A549 treated with RU486 at 1 μM for 4 hours (cell line): Measurements from ENCODE around the gene SPATA6L. TPM values are rescaled to one million over a fixed set of nuclear protein-coding genes. Genes with fewer than 3 reads are reported as not detected.

Source experiments
- total RNA-seq: library from RNA; stranded (reverse); fragments of 200-300 nt; extraction: Qiagen RNA extraction; gene quantifications from 5 replicates; pipeline ENCODE4 v1.2.3, GENCODE V29; 2022; ENCODE audit warnings: low read depth

Gene SPATA6L
- total RNA-seq = 1.6 to 2.5 TPM (median 2.3 TPM) in 5 replicates

DNA sequence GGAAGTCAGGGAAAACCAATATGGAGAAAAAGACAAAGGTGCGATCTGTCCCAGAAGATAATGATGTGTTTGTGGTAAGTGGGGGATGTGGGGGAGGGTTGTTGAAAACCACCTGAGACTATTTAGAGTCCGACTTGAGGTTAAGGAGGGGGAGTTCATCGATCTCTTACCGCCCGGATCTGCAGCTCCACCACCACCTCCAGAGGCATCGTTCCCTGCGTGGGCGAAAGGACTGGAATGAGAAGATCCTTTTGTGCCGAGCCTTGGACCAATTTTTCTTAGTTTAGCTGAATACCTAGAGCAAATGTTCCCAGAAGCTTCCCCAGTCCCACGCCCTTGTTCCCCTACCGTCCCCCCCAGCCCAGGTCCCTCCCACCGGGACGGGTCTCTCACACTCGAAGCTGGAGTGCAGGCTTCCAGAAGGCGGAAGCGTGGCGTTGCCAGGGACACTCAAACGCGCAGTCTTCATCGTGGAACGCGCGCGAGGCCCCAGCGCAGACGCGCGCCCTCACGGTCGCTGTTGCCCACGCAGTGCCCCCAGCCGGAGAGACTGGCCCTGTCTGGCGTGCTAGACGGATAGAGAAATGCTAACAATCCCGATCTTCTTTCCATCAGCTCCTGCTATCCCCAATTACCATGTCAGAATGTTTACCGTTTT is at the start of gene SPATA6L:
Gene SPATA6L (minus strand): TSS at position 439 of the 658 bp plus-strand sequence. CDS start 230 bp downstream, at position 209.

GRCh38 chr9:4679268-4680172 is 13.2 kb upstream of the SPATA6L start, which contains the start of gene CDC37L1:
CDC37L1 (plus strand) TSS chr9:4679569; CDS start chr9:4679768, 199 bp downstream.

GRCh38 chr9:4662108-4662988 is 3.9 kb downstream of the SPATA6L start, which contains the start of gene PLPP6:
PLPP6 (plus strand) TSS chr9:4662294; CDS start chr9:4662376, 82 bp downstream.

Other genes starting within 250 kb of the SPATA6L start
- 1.0 to 1.7 TPM (median 1.5 TPM) in 5 replicates for gene SLC1A1, start 176.0 kb downstream of the SPATA6L start, total RNA-seq
- gene PLPP6, start 4.2 kb downstream of the SPATA6L start, total RNA-seq = 6.6 to 12.0 TPM (median 10.4 TPM) in 5 replicates
- 7.3 to 14.2 TPM (median 13.8 TPM) in 5 replicates for gene CDC37L1, start 13.1 kb upstream of the SPATA6L start, total RNA-seq
- 42.6 to 62.7 TPM (median 57.6 TPM) in 5 replicates for gene AK3, start 74.7 kb upstream of the SPATA6L start, total RNA-seq
- gene RCL1, start 126.5 kb upstream of the SPATA6L start, total RNA-seq = 39.6 to 50.3 TPM (median 42.5 TPM) in 5 replicates